Central memory CD4-positive, alpha-beta T cell (primary cell): Measurements from ENCODE around the gene KRABD2.
"Not testable (repeated sequence)": the region's sequence is repeated elsewhere in the genome, so short reads cannot be mapped to it uniquely, and the experiment has no call there.

ENCODE experiments used
- DNase-seq: peaks from one replicate; pipeline ENCODE4 v3.0.0; 2022

The KRABD2 gene

DNA sequence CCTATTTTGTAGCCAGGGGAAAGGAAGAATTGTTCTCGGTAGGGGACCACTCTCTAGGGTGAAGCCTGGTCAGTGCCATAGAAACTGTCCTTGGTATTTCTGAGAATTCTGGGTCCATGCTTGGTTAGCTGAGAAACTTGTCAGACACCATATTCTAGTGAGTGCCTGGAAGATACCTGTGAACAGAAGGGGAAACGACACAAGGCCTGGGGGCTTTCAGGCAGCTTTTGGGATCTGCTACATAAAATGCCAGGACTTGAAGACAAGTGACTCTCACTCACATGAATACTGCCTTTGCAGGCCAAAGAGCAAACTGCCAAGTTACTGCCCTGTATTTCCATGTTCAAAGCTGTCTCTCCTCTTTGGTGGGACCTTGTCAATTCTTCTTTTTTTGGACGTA lies 18.6 kb downstream of the KRABD2 start:
- no peak for DNase-seq

DNA sequence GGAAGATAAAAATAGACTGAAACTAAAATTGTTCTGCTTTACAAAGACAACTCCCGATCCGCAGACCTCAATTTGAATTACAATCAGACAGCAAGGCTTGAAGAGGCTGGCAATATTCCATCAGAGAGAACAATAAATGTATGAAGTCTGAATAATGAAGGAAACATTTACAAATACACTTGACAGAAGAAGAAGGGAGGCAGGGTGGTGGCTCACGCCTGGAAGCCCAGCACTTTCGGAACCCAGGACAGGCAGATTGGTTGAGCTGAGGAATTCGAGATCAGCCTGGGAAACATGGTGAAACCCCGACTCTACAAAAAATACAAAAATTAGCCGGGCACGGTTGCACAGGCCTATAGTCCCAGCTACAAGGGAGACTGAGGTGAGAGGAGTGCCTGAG lies 22.3 kb downstream of the KRABD2 start:
- DNase-seq: no peak

DNA sequence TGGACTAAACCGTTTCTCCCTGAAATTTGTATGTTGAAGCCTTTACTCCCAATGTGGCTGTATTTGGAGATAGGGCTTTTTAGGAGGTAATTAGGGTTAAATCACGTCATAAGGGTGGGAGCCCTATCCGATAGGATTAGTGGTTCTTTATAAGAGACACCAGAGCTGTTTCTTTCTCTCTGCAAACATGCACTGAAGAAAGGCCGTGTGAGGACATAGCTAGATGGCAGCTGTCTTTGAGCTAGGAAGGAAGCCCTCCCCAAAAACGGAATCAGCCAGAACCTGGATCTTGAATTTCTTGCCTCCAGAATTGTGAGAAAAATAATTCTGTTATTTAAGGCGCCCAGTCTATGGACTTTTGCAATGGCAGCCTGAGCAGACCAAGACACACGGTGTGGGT lies 22.8 kb downstream of the KRABD2 start:
- DNase-seq: no peak

DNA sequence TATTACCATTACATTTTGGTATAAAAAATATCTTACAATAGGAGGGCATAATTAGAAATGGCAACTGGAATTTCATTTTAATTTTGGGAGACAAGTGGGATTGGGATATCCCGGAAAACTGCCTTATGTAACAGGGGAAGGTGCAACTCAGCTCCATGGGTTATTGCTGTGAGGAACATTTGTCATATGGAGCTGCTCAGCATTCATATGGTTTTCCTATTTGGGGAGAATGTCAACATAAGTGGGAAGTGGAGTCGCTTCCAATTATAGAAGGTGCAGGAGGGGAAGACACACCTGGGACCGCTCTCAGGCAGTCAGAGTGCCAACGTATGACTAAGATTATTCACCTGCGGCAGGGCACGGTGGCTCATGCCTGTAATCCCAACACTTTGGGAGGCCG lies 26.2 kb downstream of the KRABD2 start:
- DNase-seq: no peak

DNA sequence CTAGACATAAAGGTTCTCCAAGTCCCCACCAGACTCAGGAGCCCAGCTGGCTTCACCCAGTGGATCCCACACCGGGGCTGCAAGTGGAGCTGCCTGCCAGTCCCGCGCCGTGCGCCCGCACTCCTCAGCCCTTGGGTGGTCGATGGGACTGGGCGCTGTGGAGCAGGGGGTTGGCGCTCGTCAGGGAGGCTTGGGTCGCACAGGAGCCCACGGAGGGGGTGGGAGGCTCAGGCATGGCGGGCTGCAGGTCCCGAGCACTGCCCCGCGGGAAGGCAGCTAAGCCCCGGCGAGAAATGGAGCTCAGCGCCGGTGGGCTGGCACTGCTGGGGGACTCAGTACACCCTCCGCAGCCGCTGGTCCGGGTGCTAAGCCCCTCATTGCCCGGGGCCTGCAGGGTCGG lies 29.5 kb downstream of the KRABD2 start:
- DNase-seq: not testable (repeated sequence)

DNA sequence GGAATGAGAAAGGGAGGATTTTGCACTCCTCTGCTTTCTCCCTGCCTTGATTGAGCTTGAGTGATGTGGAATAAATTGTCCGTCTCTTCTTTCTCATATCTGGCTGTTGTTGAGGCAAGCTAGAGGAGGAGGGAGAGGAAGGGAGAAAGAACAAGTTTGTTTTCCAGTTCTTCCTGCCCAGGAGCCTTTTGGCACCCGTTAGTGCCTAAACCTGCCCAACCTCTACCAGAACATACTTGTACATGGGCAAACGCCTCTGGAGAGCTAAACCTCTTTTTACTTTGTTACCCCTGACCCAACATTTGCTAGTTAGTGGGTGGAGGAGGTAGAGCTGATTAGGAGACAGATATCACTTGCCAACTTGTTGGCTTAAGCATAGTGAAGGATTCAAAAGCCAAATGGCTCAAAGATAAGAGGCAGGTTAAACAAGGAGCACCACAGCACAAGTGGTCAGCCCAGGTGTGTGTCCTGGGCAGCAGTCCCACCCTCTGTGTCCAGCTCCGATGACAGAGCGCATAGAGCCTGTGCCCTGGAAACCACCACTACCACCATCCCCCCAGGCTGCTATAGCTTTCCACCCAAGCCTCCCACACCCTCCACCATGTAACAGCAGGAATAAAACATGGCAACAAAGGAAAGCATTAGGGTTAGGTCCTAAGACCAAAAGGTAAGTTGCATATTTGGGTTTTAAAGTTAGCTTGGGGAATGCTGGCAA lies 30.4 kb downstream of the KRABD2 start:
- no peak for DNase-seq

DNA sequence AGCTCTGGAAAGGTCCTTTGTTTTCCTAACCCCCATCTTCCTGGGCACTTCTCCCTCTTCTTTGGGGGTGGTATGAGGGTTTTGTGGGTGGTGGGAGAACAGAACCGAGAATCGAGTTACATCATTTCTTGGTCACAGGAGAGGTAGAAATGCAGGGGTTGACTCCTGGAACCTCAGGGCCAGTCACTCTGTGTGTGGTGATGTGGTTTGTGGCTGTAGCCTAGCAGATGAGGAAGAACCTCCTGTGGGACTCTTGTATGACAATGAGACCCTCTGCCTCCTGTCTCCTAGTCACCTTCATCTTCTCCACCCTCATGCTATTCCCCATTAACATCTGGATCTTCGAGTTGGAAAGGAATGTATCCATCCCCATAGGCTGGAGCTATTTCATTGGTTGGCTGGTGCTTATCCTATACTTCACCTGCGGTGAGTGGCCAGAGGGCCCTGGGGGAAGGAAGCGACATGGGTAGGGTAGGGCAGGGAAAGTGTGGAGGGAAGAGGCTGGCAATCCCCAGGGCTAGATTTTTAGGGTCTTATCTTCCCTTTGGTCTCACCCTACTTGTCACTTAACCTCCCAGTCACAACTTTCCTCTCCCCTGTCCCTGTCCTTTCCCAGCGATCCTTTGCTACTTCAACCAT lies 31.3 kb downstream of the KRABD2 start:
- no peak for DNase-seq

DNA sequence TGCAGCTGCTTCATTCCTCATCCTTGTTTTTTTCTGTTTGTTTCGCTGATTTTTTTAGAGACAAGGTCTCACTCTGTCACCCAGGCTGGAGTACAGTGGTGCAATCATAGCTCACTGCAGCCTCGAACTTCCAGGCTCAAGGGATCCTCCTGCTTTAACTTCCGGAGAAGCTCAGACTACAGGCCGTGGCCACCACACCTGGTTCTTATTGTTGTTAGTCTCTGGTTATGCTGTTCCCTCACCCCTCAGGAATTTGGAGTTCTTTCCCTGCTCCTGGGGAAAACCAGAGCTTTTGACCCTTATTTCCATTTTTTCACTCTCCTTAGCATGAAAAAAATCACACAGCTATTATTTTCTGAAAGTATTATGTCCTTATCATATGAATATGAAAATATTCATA lies 35.0 kb downstream of the KRABD2 start:
- no peak for DNase-seq

DNA sequence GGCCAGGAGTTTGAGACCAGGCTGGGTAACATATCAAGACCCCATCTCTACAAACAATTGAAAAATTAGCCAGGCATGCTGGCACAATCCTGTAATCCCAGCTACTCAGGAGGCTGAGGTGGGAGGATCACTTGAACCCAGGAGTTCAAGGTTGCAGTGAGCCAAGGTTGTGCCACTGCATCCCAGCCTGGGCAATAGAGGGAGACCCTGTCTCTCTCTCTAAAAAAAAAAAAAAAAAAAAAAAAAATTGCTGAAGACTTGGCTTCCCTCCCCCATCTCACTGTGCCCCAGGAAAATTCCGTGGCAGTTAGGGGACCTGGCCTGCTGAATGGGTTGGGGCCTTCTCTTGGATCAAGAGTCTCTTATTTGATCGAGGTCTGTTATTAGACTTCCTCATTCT lies 37.0 kb downstream of the KRABD2 start, which contains the start of gene ODF4:
Gene ODF4 (plus strand): TSS at position 301 of the 400 bp plus-strand sequence. CDS start 212 bp downstream, outside the sequence.
- DNase-seq: no peak

DNA sequence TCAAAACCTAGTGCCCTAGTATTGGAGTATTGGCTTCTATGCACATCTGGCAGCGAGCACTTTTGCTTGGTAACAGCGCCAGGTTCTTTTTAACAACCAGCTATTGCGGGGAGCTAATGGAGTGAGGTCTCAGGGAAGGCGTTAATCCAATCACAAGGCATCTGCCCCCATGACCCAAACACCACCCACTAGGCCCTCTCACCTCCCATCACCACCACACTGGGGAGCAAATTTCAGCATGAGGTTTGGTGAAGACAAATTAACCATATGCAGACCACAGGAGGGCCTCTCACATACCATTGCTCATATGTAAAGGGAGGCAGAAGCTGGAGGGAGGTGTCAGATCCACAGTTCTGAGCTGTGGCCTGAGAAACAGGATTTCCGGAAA lies 37.8 kb downstream of the KRABD2 start:
- DNase-seq: no peak

DNA sequence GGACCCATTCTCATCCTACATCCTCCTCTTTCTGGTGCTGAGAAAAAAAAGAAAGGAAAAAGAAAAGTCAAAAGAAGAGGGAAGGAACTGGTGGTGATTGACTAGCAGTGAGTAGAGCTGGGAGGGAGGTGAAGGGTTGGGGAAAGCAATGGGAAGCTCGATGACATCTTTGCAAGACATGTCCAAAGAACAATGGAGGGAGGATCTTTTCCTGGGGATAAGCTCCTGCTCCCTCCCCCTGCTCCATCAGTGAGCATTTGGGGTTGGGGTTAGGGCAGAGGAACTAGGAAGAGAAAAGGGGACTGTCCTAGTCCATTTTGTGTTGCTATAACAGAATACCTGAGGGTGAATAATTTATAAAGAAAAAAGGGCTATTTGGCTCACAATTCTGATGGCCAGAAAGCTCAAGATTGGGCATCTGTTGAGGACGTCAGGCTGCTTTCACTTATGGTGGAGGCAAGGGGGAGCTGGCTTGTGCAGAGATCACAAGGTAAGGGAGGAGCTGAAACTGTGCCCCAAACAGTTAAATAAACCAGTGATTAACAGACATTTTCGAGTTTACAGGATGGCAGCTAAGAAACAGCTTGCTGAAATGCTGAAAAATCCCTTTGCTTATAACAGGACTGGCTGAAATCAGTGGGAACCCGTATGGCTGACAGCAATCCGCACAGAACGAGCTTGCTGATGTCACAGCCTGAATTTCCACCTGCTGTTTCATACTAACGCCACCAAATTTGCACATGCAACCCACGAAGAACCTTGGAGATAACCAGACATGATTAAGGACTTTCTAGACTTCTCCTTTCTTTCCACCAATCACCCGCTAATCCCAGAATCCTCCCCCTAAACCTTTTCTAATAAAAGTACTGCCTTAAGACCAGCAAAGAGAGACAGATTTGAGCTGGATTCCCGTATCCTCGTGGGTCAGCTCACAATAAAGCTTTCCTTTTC lies 38.4 kb downstream of the KRABD2 start:
- DNase-seq: no peak

DNA sequence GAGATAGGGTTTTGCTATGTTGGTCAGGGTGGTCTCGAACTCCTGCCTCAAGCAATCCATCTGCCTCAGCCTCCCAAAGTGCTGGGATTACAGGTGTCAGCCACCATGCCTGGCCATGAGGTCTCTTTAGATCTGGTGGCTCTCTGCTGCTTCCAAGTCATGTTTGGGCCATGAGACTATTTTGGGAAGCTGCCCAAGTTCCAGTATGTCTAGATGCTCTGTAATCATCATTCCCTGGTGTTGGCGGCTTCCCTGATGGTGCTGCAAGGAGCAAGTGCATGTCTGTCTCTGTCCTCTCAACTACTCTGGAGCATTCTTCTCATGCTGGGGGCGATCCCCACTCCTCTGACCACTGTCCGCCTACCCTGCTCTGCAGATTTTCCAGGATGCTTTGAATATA lies 43.2 kb downstream of the KRABD2 start:
- DNase-seq: no peak

DNA sequence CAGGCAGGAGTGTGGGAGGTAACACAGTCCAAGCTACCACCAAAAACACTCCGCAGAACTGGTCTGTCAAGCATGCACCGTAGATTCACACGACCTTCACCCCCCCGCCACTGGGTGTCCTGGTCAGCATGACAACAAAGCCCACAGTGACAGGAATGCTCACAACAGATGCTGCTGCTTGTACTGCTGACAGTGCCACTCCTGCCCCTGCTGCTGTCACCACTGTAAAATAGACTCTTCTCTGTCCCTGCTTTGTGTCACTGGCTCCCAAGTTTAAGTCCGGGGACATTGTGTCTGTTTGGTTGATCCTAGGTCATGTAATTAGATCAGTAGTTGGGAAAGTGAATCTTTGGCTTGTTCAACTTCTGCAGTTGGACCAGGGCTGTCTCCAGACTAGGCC lies 43.8 kb downstream of the KRABD2 start:
- no peak for DNase-seq

DNA sequence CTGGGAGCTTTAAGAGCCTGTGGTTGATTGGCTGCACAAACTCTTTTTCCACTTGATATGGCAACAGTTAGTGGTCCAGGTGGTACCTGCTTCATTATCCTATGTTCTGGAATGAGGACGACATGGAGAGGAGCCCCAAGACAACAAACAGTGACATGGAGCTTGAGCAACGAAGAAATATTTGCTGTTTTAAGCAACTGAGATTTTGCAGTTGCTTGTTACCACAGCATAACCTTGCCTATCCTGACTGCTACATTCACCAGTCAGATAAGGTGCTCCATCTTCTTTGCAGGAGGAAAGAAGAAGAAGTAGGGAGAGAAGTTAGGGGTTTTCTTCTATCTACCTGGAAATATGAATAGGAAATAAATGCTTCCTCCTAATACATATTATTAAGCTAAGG lies 44.4 kb downstream of the KRABD2 start:
- no peak for DNase-seq

DNA sequence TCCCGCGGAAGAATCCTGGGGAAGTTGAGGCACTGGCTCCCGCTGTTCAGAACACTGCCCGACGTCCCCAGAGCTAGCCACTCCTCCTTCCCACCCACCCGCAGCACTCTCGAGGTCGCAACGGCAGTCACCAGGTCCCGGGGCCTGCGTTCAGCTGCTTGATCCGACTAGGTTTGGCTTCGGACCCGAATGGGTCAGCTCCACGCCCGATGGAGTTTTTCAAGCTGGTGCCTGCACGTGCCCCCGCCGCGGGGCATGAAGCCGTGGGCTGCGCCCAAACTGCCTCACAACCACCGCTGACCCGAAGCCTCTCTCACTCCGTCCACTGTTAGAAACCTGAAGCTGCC lies 49.2 kb downstream of the KRABD2 start:
- no peak for DNase-seq
